Activated CD8-positive, alpha-beta T cell treated with anti-CD3 and anti-CD28 coated beads for 36 hours (primary cell): ENCODE measurements around the gene BST1. TPM values are rescaled to one million over a fixed set of nuclear protein-coding genes. Genes with fewer than 3 reads are reported as not detected.

Experiments used
- ATAC-seq: fragments of 200-7000 bp; cut with Tn5 transposase; one replicate; pipeline ENCODE4 v1.10.0; 2021; ENCODE audit warnings: mild to moderate bottlenecking, moderate library complexity
- CTCF ChIA-PET: fragments of 350-600 bp; sonication (Branson Sonifier 250); formaldehyde crosslinking; loops from one replicate; lab custom pipeline; 2021; ENCODE audit warnings: antibody characterized with exemption; lab: Charles Lee
- POLR2A ChIA-PET: fragments of 350-600 bp; sonication (Branson Sonifier 250); formaldehyde crosslinking; loops from one replicate; lab custom pipeline; 2021; ENCODE audit warnings: antibody characterized with exemption; lab: Charles Lee
- DNase-seq: peaks from one replicate; pipeline ENCODE4 v3.0.0-alpha.2; 2020
- H3K27ac Mint-ChIP-seq: one replicate; pipeline ENCODE4 v1.8.0; 2021; ENCODE audit warnings: mild to moderate bottlenecking, mixed read lengths
- H3K27me3 Mint-ChIP-seq: one replicate; pipeline ENCODE4 v1.8.0; 2021; ENCODE audit warnings: mixed read lengths
- H3K36me3 Mint-ChIP-seq: one replicate; pipeline ENCODE4 v1.8.0; 2021; ENCODE audit warnings: low read depth, mixed read lengths
- H3K4me1 Mint-ChIP-seq: one replicate; pipeline ENCODE4 v1.8.0; 2021; ENCODE audit warnings: low read depth, mixed read lengths
- H3K4me3 Mint-ChIP-seq: one replicate; pipeline ENCODE4 v1.8.0; 2021; ENCODE audit warnings: mild to moderate bottlenecking, moderate library complexity, mixed read lengths
- H3K9me3 Mint-ChIP-seq: one replicate; pipeline ENCODE4 v1.8.0; 2021; ENCODE audit warnings: mixed read lengths
- intact Hi-C: fragments of 100-400 bp; cut with micrococcal nuclease; formaldehyde crosslinking; loops from one replicate; pipeline ENCODE4 v1.10.0; 2022
- total RNA-seq, 2 experiments: library from RNA; stranded (reverse); gene quantifications; one replicate each; pipeline ENCODE4 v1.2.3, GENCODE V29; 2021
- TF ChIP-seq, protein P1 (sequence below): fragments of 200-600 bp; IDR thresholded peaks from one replicate; pipeline ENCODE4 v1.8.0; 2022; ENCODE audit warnings: antibody characterized with exemption, mild to moderate bottlenecking

Gene BST1
- total RNA-seq, 2 experiments from 2014 or later, result 0.20 to 0.65 TPM

- Mint-ChIP-seq H3K27ac (no peak overlapping the region), H3K4me1 (peaks cover 14% of the 10 kb centered on the region), H3K27me3 (no peaks in the 10 kb centered on the region), H3K4me3 (no peak overlapping the region), H3K36me3 (peaks cover 15% of the 10 kb centered on the region), H3K9me3 (no peaks in the 10 kb centered on the region)
- intact Hi-C loops, result no loop called here
- POLR2A ChIA-PET, result no interaction called here
- ATAC-seq (no peak), DNase-seq (no peak)
- TF ChIP-seq, protein P1, sequence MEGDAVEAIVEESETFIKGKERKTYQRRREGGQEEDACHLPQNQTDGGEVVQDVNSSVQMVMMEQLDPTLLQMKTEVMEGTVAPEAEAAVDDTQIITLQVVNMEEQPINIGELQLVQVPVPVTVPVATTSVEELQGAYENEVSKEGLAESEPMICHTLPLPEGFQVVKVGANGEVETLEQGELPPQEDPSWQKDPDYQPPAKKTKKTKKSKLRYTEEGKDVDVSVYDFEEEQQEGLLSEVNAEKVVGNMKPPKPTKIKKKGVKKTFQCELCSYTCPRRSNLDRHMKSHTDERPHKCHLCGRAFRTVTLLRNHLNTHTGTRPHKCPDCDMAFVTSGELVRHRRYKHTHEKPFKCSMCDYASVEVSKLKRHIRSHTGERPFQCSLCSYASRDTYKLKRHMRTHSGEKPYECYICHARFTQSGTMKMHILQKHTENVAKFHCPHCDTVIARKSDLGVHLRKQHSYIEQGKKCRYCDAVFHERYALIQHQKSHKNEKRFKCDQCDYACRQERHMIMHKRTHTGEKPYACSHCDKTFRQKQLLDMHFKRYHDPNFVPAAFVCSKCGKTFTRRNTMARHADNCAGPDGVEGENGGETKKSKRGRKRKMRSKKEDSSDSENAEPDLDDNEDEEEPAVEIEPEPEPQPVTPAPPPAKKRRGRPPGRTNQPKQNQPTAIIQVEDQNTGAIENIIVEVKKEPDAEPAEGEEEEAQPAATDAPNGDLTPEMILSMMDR, result no peak
- CTCF ChIA-PET, result interaction anchor here (1.4 to 1.6 kb wide), 3 partner anchors 8 to 21 kb away, joined by 4 to 6 read pairs (median 4); no protein-coding TSS in a partner anchor
Observed at GRCh38 chr4:15674926-15675325, 27.9 kb upstream of the BST1 start.

GRCh38 chr4:15675356-15675755 is 27.5 kb upstream of the BST1 start:
- H3K9me3 Mint-ChIP-seq, result no peaks in the 10 kb centered on the region
- H3K27ac Mint-ChIP-seq, result no peak overlapping the region
- ATAC-seq (no peak), DNase-seq (no peak)
- TF ChIP-seq, protein P1, result no peak
- H3K27me3 Mint-ChIP-seq, result no peaks in the 10 kb centered on the region
- H3K36me3 Mint-ChIP-seq, result peaks cover 18% of the 10 kb centered on the region
- H3K4me1 Mint-ChIP-seq, result peaks cover 16% of the 10 kb centered on the region
- H3K4me3 Mint-ChIP-seq, result no peak overlapping the region
- intact Hi-C loops, result no loop called here
- POLR2A ChIA-PET, result interaction anchor here (1.5 kb wide), 1 partner anchor 20 kb away, joined by 6 read pairs; the partner anchor contains the start of gene FBXL5
- CTCF ChIA-PET, result interaction anchor here (0.5 to 1.6 kb wide), 6 partner anchors 9 to 220 kb away, joined by 3 to 6 read pairs (median 4); no protein-coding TSS in a partner anchor

DNA sequence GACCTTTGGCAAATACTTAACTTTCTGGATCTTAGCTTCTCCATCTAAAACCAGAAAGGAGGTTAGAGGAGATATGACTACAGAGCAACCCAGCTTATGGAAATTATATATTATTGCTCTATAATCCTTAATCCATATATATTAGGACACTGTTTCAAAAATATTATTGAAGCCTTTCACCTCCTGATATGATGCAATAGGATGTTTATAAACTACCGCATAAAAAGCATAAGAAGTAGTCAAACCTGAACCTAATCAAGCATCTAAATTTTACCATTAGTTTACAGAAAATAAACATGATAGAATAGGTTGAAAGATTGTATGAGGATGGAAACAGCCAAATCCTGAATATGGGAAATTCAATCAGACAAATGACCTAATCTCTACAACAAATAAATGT is 26.8 kb upstream of the BST1 start:
- TF ChIP-seq, protein P1, result no peak
- intact Hi-C loops, result no loop called here
- ChIA-PET CTCF (interaction anchor here (0.5 to 1.6 kb wide), 8 partner anchors 9 to 219 kb away, joined by 3 to 6 read pairs (median 4); no protein-coding TSS in a partner anchor), POLR2A (interaction anchor here (1.5 kb wide), 1 partner anchor 21 kb away, joined by 6 read pairs; the partner anchor contains the start of gene FBXL5)
- Mint-ChIP-seq H3K36me3 (peaks cover 18% of the 10 kb centered on the region), H3K4me3 (no peak overlapping the region), H3K4me1 (peaks cover 16% of the 10 kb centered on the region), H3K9me3 (no peaks in the 10 kb centered on the region), H3K27ac (no peak overlapping the region), H3K27me3 (no peaks in the 10 kb centered on the region)
- DNase-seq (no peak), ATAC-seq (no peak)

- no peaks in the 10 kb centered on the region for H3K27me3 Mint-ChIP-seq
- H3K36me3 Mint-ChIP-seq, result peaks cover 12% of the 10 kb centered on the region
- TF ChIP-seq, protein P1, result no peak
- H3K4me3 Mint-ChIP-seq, result no peak overlapping the region
- CTCF ChIA-PET, result interaction anchor here (1.4 kb wide), 1 partner anchor 20 kb away, joined by 3 read pairs; no protein-coding TSS in a partner anchor
- H3K9me3 Mint-ChIP-seq, result no peaks in the 10 kb centered on the region
- peaks cover 16% of the 10 kb centered on the region for H3K4me1 Mint-ChIP-seq
- no peak for ATAC-seq
- POLR2A ChIA-PET, result interaction anchor here (1.5 kb wide), 1 partner anchor 22 kb away, joined by 6 read pairs; the partner anchor contains the start of gene FBXL5
- intact Hi-C loops, result no loop called here
- no peak overlapping the region for H3K27ac Mint-ChIP-seq
- DNase-seq, result no peak
Observed at GRCh38 chr4:15676899-15677298, 26.0 kb upstream of the BST1 start.

DNA sequence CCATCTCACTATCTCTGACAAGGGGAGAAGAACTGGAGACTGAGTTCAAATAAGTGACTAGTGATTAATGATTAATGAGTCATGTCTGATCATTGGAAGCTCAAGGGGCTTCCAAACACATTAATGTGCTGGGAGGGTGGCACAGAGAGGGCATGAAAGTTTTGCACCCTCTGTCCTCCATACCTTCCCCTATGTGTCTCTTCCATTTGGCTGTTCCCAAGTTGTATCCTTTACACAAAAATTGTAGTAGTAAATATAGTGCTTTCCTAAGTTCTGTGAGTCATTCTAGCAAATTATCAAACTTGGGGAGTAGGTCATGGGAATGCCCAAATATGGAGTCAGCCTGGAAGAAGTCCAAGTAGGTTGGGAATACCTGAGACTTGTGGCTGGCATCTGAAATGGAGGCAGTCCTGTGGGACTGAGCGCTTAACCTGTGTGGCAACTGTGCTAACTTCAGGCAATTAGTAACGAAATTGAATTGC is 25.3 kb upstream of the BST1 start:
- intact Hi-C loops, result no loop called here
- peaks cover 18% of the 10 kb centered on the region for H3K4me1 Mint-ChIP-seq
- H3K4me3 Mint-ChIP-seq, result no peak overlapping the region
- CTCF ChIA-PET, result interaction anchor here (1.3 to 1.5 kb wide), 2 partner anchors 24 to 205 kb away, joined by 3 to 5 read pairs; no protein-coding TSS in a partner anchor
- H3K27ac Mint-ChIP-seq, result no peak overlapping the region
- TF ChIP-seq, protein P1, result no peak
- peaks cover 12% of the 10 kb centered on the region for H3K36me3 Mint-ChIP-seq
- POLR2A ChIA-PET, result interaction anchor here (1.1 kb wide), 1 partner anchor 22 kb away, joined by 3 read pairs; no protein-coding TSS in a partner anchor
- ATAC-seq, result no peak
- no peak for DNase-seq
- no peaks in the 10 kb centered on the region for H3K27me3 Mint-ChIP-seq
- H3K9me3 Mint-ChIP-seq, result no peaks in the 10 kb centered on the region
